ENCODE results near the gene PRELP. TPM values are rescaled to one million over a fixed set of nuclear protein-coding genes. Genes with fewer than 3 reads are reported as not detected.

PRELP gene
- total and polyA plus RNA-seq, 10 of the 15 experiments (the other 5 are each of a cell fraction or from before 2014, with no cell fraction given), result 0.03 to 0.05 TPM; not detected in 8

DNA sequence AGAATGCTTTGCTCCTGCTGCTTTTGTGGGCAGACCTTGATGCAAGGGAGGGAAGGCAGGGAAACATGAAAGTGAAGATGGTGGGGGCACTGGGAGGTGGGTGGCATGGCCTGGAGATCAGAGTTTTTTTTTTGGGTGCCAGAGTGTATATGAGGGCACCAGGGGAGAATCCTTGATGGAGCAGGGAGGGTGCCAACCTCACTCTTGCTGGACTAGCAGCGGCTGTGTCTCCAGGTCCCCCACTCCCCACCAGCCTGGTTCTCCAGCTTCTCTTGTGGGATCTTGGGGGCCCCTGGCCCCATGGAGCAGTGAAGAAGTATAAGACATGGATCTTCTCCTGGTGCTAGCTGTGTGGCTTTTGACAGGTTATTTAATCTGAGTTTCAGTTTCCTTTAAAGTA is 13.5 kb upstream of the PRELP start (continued):
- no peak; the same call in 1 of the 2 replicates for TF ChIP-seq MTA2 (IDR thresholded peaks at IDR 0.05; ENCODE audit: low read depth)
- TF ChIP-seq RAD21 (IDR thresholded peaks at IDR 0.05; ENCODE audit: insufficient read depth, low read depth, low read length), result no peak

DNA sequence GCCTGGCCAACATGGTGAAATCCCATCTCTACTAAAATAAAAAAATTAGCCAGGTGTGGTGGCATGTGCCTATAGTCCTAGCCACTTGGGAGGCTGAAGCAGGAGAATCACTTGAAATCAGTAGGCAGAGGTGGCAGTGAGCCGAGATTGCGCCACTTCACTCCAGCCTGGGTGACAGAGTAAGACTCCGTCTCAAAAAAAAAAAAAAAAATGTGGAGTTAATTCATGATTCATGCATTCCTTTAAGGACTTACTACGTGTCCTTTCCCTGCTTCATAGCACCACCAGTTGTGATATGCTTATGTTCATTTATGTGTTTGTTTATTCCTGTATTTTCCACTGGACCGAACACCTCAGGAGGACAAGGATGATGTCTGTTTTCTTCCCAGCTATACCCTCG is 12.7 kb upstream of the PRELP start:
- Histone ChIP-seq H3K79me2 (ENCODE audit: control insufficient read depth, insufficient read depth, low read length) (no peaks in the 10 kb centered on the region), H3K9me3 (replicated peaks; ENCODE audit: control insufficient read depth, insufficient read depth, low read length) (no peaks in the 10 kb centered on the region), H3K4me2 (ENCODE audit: control insufficient read depth, insufficient read depth) (no peak overlapping the region), H3K27ac (ENCODE audit: control insufficient read depth, insufficient read depth) (no peak overlapping the region), H3K4me1 (ENCODE audit: control insufficient read depth, insufficient read depth, low read length) (no peaks in the 10 kb centered on the region), H3K27me3 (replicated peaks in 1 of 2; ENCODE audit: control insufficient read depth in 2 of 2, insufficient read depth in 2 of 2, low read length in 1 of 2) (no peaks in the 10 kb centered on the region; a peak in 1 of 4 replicates), H3K36me3 (ENCODE audit: control insufficient read depth in 2 of 2, insufficient read depth in 2 of 2, low read length in 1 of 2) (no peaks in the 10 kb centered on the region), H2AFZ (ENCODE audit: control insufficient read depth, low read depth, low read length) (no peak overlapping the region), H3K9ac (ENCODE audit: control insufficient read depth, insufficient read depth, low read length) (no peak overlapping the region), H4K20me1 (ENCODE audit: control insufficient read depth, insufficient read depth) (no peaks in the 10 kb centered on the region), H3K4me3 (no peak overlapping the region)
- in situ Hi-C loops (cut with MboI) (no loop called here), intact Hi-C loops (cut with micrococcal nuclease; ENCODE audit: unreplicated experiment) (no loop called here)
- 54% methylated on average over 5 of the region's 6 CpGs for WGBS (ENCODE audit: insufficient coverage, insufficient replicate concordance, low lambda C conversion rate, missing lambda C conversion rate)
- ChIA-PET SMC1A (ENCODE audit: uncharacterized antibody, unreplicated experiment) (interaction anchor here (1.0 to 3.3 kb wide), 9 partner anchors 10 to 123 kb away, joined by 3 to 19 read pairs (median 4); no protein-coding TSS in a partner anchor), CTCF (interaction anchor here (1.2 to 7.3 kb wide), 9 partner anchors 13 to 194 kb away, joined by 3 to 82 read pairs (median 6); partner anchors contain the start of gene PRELP), POLR2A (interaction anchor here (1.1 to 2.2 kb wide), 3 partner anchors 9 to 22 kb away, joined by 3 to 7 read pairs (median 4); no protein-coding TSS in a partner anchor), RAD21 (ENCODE audit: unreplicated experiment) (interaction anchor here (1.4 to 2.9 kb wide), 3 partner anchors 10 to 25 kb away, joined by 8 to 17 read pairs (median 9); no protein-coding TSS in a partner anchor)
- no peak for ATAC-seq
- DNase-seq (ENCODE audit: low read depth, low spot score), result no peak
- no peak for FAIRE-seq
- no TSS peak for BruUV-seq (replicated peaks)
- TF ChIP-seq CHD1 (IDR thresholded peaks at IDR 0.05; ENCODE audit: low read depth, low read length) (no peak), HCFC1 (IDR thresholded peaks at IDR 0.05; ENCODE audit: low read length) (no peak), NFYA (IDR thresholded peaks at IDR 0.05; ENCODE audit: borderline replicate concordance, low read depth, low read length) (no peak)
- TF ChIP-seq, protein P1, sequence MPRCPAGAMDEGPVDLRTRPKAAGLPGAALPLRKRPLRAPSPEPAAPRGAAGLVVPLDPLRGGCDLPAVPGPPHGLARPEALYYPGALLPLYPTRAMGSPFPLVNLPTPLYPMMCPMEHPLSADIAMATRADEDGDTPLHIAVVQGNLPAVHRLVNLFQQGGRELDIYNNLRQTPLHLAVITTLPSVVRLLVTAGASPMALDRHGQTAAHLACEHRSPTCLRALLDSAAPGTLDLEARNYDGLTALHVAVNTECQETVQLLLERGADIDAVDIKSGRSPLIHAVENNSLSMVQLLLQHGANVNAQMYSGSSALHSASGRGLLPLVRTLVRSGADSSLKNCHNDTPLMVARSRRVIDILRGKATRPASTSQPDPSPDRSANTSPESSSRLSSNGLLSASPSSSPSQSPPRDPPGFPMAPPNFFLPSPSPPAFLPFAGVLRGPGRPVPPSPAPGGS (IDR thresholded peaks at IDR 0.05; ENCODE audit: borderline replicate concordance, insufficient read depth, low read depth, low read length, poor library complexity, severe bottlenecking), result no peak

Measured in GM12878 (cell line).